ENCODE results near the gene POLRMT. TPM values are rescaled to one million over a fixed set of nuclear protein-coding genes. Genes with fewer than 3 reads are reported as not detected.
A peak's percentile ranks its signal among the peaks of the same experiment; 100 is the strongest.

The POLRMT gene
- total RNA-seq, 1 experiment from 2014 or later: 100 TPM

DNA sequence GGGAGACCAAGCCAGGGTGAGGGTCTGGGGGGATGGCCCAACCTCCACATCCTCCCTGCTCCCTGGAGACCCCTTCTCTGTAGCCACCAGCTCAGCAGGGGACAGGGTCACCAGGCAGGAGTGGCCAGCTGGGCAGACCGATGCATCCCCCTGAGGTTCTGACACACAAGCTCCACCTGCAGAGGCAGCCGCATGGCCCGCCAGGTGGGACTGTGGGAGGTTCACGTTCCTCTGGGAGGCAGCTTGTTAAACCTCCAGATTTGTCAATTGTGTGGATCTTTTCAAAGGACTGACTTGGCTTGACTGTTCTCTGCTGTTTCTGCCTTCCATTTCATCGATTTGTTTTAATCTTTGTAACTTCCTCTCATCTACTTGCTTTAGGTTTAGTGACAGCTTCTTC, 8.1 kb downstream of the POLRMT start:
- BruUV-seq (replicated peaks): no TSS peak
- POLR2A ChIA-PET (ENCODE audit: low non-redundant PET): no interaction called here
- intact Hi-C loops (cut with micrococcal nuclease; ENCODE audit: unreplicated experiment): loop anchor here (5.0 kb wide), 1 partner anchor 38 kb away; the partner anchor contains the start of gene HCN2
- DNase-seq (ENCODE audit: low spot score): no peak
- no peak overlapping the region for H3K27ac ChIP-seq (ENCODE audit: low read depth, low read length, poor library complexity, severe bottlenecking)
- H3K4me1 ChIP-seq (ENCODE audit: insufficient read depth, low read length, poor library complexity, severe bottlenecking): no peaks in the 10 kb centered on the region
- no peak for TF ChIP-seq EZH2 (IDR thresholded peaks at IDR 0.05; ENCODE audit: borderline replicate concordance, low read depth, low read length, poor library complexity, severe bottlenecking)
- TF ChIP-seq, protein P1, sequence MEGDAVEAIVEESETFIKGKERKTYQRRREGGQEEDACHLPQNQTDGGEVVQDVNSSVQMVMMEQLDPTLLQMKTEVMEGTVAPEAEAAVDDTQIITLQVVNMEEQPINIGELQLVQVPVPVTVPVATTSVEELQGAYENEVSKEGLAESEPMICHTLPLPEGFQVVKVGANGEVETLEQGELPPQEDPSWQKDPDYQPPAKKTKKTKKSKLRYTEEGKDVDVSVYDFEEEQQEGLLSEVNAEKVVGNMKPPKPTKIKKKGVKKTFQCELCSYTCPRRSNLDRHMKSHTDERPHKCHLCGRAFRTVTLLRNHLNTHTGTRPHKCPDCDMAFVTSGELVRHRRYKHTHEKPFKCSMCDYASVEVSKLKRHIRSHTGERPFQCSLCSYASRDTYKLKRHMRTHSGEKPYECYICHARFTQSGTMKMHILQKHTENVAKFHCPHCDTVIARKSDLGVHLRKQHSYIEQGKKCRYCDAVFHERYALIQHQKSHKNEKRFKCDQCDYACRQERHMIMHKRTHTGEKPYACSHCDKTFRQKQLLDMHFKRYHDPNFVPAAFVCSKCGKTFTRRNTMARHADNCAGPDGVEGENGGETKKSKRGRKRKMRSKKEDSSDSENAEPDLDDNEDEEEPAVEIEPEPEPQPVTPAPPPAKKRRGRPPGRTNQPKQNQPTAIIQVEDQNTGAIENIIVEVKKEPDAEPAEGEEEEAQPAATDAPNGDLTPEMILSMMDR (conservative IDR thresholded peaks at IDR 0.05; ENCODE audit: low read depth, low read length): no peak
- peaks cover 38% of the 10 kb centered on the region for H3K36me3 ChIP-seq (ENCODE audit: insufficient read depth, low read length, poor library complexity, severe bottlenecking)
- no peaks in the 10 kb centered on the region for H3K27me3 ChIP-seq (replicated peaks; ENCODE audit: insufficient read depth, low read depth, low read length, poor library complexity)
- H3K4me3 ChIP-seq (ENCODE audit: low read depth, low read length, poor library complexity, severe bottlenecking): no peak overlapping the region
- no peaks in the 10 kb centered on the region for H3K9me3 ChIP-seq (ENCODE audit: low read depth, low read length, poor library complexity, severe bottlenecking)
- CTCF ChIA-PET: no interaction called here

DNA sequence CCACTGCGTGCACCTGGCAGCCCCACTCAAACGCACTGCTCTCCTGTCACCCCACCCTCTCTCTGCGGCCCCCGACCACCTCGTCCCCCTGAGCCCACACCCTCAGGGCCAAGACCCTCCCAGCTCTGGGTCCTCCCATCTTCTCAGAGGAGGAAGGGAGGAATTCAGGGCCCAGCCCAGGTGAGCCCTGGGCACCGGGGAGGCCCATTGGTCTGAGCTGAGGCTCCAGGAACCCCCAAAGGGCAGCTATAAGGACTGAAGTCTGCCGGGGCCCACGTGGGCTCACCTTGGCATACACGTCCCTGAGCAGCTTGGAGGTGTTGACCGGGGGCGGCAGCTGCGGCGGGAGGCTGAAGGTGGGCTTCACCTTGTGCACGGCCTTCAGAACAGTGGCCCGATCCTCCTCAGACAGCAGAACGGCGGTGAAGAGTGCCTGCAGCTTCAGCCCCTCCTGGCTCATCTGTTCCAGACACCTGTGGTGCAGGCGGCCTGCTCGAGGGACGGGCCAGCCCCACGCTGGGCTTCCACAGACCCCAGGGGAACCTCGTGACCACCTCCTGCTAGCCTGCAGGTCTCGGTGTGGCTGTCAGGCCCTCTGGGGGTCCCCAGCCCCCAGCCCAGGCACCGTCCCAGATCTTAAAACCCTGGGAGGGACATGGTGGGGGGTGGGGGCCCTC, 8.8 kb downstream of the POLRMT start:
- Histone ChIP-seq H3K27ac (ENCODE audit: low read depth, low read length, poor library complexity, severe bottlenecking) (peak overlapping the region; percentile 23), H3K4me3 (ENCODE audit: low read depth, low read length, poor library complexity, severe bottlenecking) (no peak overlapping the region), H3K27me3 (replicated peaks; ENCODE audit: insufficient read depth, low read depth, low read length, poor library complexity) (no peaks in the 10 kb centered on the region), H3K36me3 (ENCODE audit: insufficient read depth, low read length, poor library complexity, severe bottlenecking) (peaks cover 44% of the 10 kb centered on the region), H3K4me1 (ENCODE audit: insufficient read depth, low read length, poor library complexity, severe bottlenecking) (no peaks in the 10 kb centered on the region), H3K9me3 (ENCODE audit: low read depth, low read length, poor library complexity, severe bottlenecking) (no peaks in the 10 kb centered on the region)
- ChIA-PET POLR2A (ENCODE audit: low non-redundant PET) (no interaction called here), CTCF (no interaction called here)
- intact Hi-C loops (cut with micrococcal nuclease; ENCODE audit: unreplicated experiment): loop anchor here (5.0 kb wide), 1 partner anchor 37 kb away; the partner anchor contains the start of gene HCN2
- TF ChIP-seq, protein P1 (conservative IDR thresholded peaks at IDR 0.05; ENCODE audit: low read depth, low read length): no peak
- TF ChIP-seq EZH2 (IDR thresholded peaks at IDR 0.05; ENCODE audit: borderline replicate concordance, low read depth, low read length, poor library complexity, severe bottlenecking): no peak
- no TSS peak for BruUV-seq (replicated peaks)
- no peak for DNase-seq (ENCODE audit: low spot score)

DNA sequence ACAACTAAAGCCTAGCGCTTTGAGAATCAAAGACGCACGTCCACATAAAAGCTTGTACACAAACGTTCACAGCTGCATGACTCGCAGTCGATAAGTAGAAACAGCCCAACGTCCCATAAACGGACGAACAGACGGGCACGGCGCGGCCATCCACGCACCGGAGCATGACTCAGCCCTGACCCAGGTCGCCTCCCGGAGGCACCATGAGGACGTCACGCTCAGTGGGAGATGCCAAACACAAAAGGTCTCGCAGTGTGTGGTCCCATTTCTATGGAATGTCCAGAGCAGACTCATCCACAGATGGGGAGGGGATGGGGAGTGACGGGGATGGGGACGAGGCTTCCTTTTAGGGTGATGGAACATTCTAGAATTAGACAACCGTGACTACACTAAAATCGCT, 9.4 kb downstream of the POLRMT start:
- ChIA-PET POLR2A (ENCODE audit: low non-redundant PET) (no interaction called here), CTCF (interaction anchor here (0.6 kb wide), 1 partner anchor 12 kb away, joined by 3 read pairs; no protein-coding TSS in a partner anchor)
- peaks cover 48% of the 10 kb centered on the region for H3K36me3 ChIP-seq (ENCODE audit: insufficient read depth, low read length, poor library complexity, severe bottlenecking)
- no peaks in the 10 kb centered on the region for H3K27me3 ChIP-seq (replicated peaks; ENCODE audit: insufficient read depth, low read depth, low read length, poor library complexity)
- H3K27ac ChIP-seq (ENCODE audit: low read depth, low read length, poor library complexity, severe bottlenecking): peak overlapping the region; percentile 23
- BruUV-seq (replicated peaks): no TSS peak
- H3K9me3 ChIP-seq (ENCODE audit: low read depth, low read length, poor library complexity, severe bottlenecking): no peaks in the 10 kb centered on the region
- intact Hi-C loops (cut with micrococcal nuclease; ENCODE audit: unreplicated experiment): no loop called here
- H3K4me3 ChIP-seq (ENCODE audit: low read depth, low read length, poor library complexity, severe bottlenecking): no peak overlapping the region
- peak; percentile 59 for DNase-seq (ENCODE audit: low spot score)
- H3K4me1 ChIP-seq (ENCODE audit: insufficient read depth, low read length, poor library complexity, severe bottlenecking): no peaks in the 10 kb centered on the region
- TF ChIP-seq EZH2 (IDR thresholded peaks at IDR 0.05; ENCODE audit: borderline replicate concordance, low read depth, low read length, poor library complexity, severe bottlenecking): no peak
